K562 (cell line): ENCODE data around the gene TAL1. TPM values are rescaled to one million over a fixed set of nuclear protein-coding genes. Genes with fewer than 3 reads are reported as not detected.

Experiments used
- CTBP1 ChIP-seq: fragments of 450-650 bp; IDR thresholded peaks from 2 replicates; pipeline ENCODE4 v1.6.1; 2016; ENCODE audit warnings: borderline replicate concordance
- E2F5 ChIP-seq: sonication (generic); formaldehyde crosslinking; IDR thresholded peaks from 2 replicates; pipeline ENCODE4 v1.8.0; 2022; ENCODE audit warnings: mild to moderate bottlenecking, missing genetic modification reagents
- FOSL1 ChIP-seq: fragments of 200-800 bp; sonication (Bioruptor generic); conservative IDR thresholded peaks from 2 replicates; pipeline ENCODE4 v1.6.1; 2016; ENCODE audit warnings: missing genetic modification characterization, missing compliant biosample characterization
- HCFC1 ChIP-seq: IDR thresholded peaks from 2 replicates; pipeline ENCODE4 v1.6.1; 2012; ENCODE audit warnings: low read depth, low read length, improper control_type of control experiment
- HMGXB4 ChIP-seq: sonication (generic); formaldehyde crosslinking; IDR thresholded peaks from 2 replicates; pipeline ENCODE4 v1.8.1; 2023; ENCODE audit warnings: mild to moderate bottlenecking, missing genetic modification reagents
- HSF4 ChIP-seq: fragments of 250-450 bp; sonication (Bioruptor Pico); IDR thresholded peaks from 2 replicates; pipeline ENCODE4 v2.1.2; 2022; ENCODE audit warnings: mild to moderate bottlenecking, moderate library complexity, borderline replicate concordance
- KLF6 ChIP-seq: fragments of 250-450 bp; sonication (Bioruptor Pico); IDR thresholded peaks from 2 replicates; pipeline ENCODE4 v1.4.0; 2020; ENCODE audit warnings: mild to moderate bottlenecking, moderate library complexity, borderline replicate concordance
- MCM2 ChIP-seq: fragments of 450-650 bp; IDR thresholded peaks from 2 replicates; pipeline ENCODE4 v1.6.1; 2017; ENCODE audit warnings: low read depth, mild to moderate bottlenecking
- MTF1 ChIP-seq: fragments of 250-450 bp; sonication (Bioruptor Pico); IDR thresholded peaks from 2 replicates; pipeline ENCODE4 v1.9.0; 2021; ENCODE audit warnings: moderate library complexity, mild to moderate bottlenecking, inconsistent platforms, borderline replicate concordance
- NFE2L1 ChIP-seq: fragments of 450-650 bp; IDR thresholded peaks from 2 replicates; pipeline ENCODE4 v1.6.1; 2016; ENCODE audit warnings: missing genetic modification characterization, low read depth, mild to moderate bottlenecking, missing compliant biosample characterization, moderate library complexity, borderline replicate concordance
- NR2C1 ChIP-seq, 2 experiments: fragments of 450-650 bp; IDR thresholded peaks; 2 replicates each; pipeline ENCODE4 v1.6.1; 2017; ENCODE audit warnings: mild to moderate bottlenecking in 2 of 2, antibody characterized with exemption in 1 of 2, inconsistent platforms in 1 of 2, missing compliant biosample characterization in 1 of 2, missing genetic modification characterization in 1 of 2
- NR2F6 ChIP-seq: fragments of 450-650 bp; formaldehyde crosslinking; IDR thresholded peaks from 2 replicates; pipeline ENCODE4 v1.4.0; 2020; ENCODE audit warnings: mild to moderate bottlenecking
- NR4A1 ChIP-seq, 2 experiments: fragments of 250-450 bp in 1 of 2; fragments of 450-650 bp in 1 of 2; sonication (Bioruptor Pico) in 1 of 2; IDR thresholded peaks; 2 replicates each; pipeline versions ENCODE4 v1.4.0 to v1.6.1; 2016 to 2020; ENCODE audit warnings: mild to moderate bottlenecking in 2 of 2, missing compliant biosample characterization in 1 of 2, missing genetic modification characterization in 1 of 2, moderate library complexity in 1 of 2
- PTBP1 ChIP-seq: fragments of 200-400 bp; formaldehyde crosslinking; IDR thresholded peaks from 2 replicates; pipeline ENCODE4 v1.6.1; 2017; ENCODE audit warnings: low read depth, low read length
- RFX1 ChIP-seq: fragments of 450-650 bp; IDR thresholded peaks from 2 replicates; pipeline ENCODE4 v1.6.1; 2016; ENCODE audit warnings: mild to moderate bottlenecking, moderate library complexity
- ZNF133 ChIP-seq: fragments of 250-450 bp; sonication (Bioruptor Pico); IDR thresholded peaks from 2 replicates; pipeline ENCODE4 v1.4.0; 2020; ENCODE audit warnings: mild to moderate bottlenecking
- polyA plus RNA-seq, 8 experiments: library from polyadenylated mRNA; depleted of rRNA in 4 of 8; stranded (reverse) in 5 of 8; unstranded in 3 of 8; fragments of >200 nt; fragmentation: Nextera tagmentation in 2 of 8; fragmentation: Illumina TruSeq in 1 of 8; extraction: Ambion mirVana in 2 of 8; extraction: Trizol in 1 of 8; gene quantifications; 2 replicates each; pipeline versions ENCODE4 v1.2.1 to v1.2.3, GENCODE V29; 2011 to 2014; ENCODE audit warnings: inconsistent platforms in 1 of 8, missing spikeins in 1 of 8
- total RNA-seq, 7 experiments: library from RNA; depleted of rRNA in 6 of 7; stranded (reverse); fragments of >200 nt in 6 of 7; fragmentation: Illumina TruSeq in 2 of 7; extraction: Trizol in 2 of 7; gene quantifications; 2 replicates each; pipeline versions ENCODE4 v1.2.1 to v1.2.3, GENCODE V29; 2011 to 2021; ENCODE audit warnings: low replicate concordance in 1 of 7
- TF ChIP-seq, protein P1 (sequence below), 3 experiments: IDR thresholded peaks in 2 of 3; conservative IDR thresholded peaks in 1 of 3; 2 replicates each; pipeline ENCODE4 v1.5.1; 2011 to 2012; ENCODE audit warnings: low read length in 3 of 3, mild to moderate bottlenecking in 3 of 3, control low read depth in 2 of 3, improper control_type of control experiment in 1 of 3, inconsistent platforms in 1 of 3, low read depth in 1 of 3, mixed read lengths in 1 of 3, moderate library complexity in 1 of 3; ENCODE audit not compliant: insufficient read depth in 2 of 3
- TF ChIP-seq, protein P2 (sequence below): fragments of 450-650 bp; conservative IDR thresholded peaks from 2 replicates; pipeline ENCODE4 v1.6.1; 2016; ENCODE audit warnings: missing genetic modification characterization, low read depth, mild to moderate bottlenecking, control low read depth, missing compliant biosample characterization
- TF ChIP-seq, protein P3 (sequence below): sonication (generic); formaldehyde crosslinking; IDR thresholded peaks from 2 replicates; pipeline ENCODE4 v1.5.0; 2020; ENCODE audit warnings: missing genetic modification reagents

The TAL1 gene
- total and polyA plus RNA-seq, 9 of the 15 experiments (the other 6 are each of a cell fraction or from before 2014, with no cell fraction given), result 18.5 to 106 (median 59.7) TPM

GRCh38 chr1:47181095-47181954, 50.7 kb downstream of the TAL1 start (continued):
- TF ChIP-seq, protein P1, sequence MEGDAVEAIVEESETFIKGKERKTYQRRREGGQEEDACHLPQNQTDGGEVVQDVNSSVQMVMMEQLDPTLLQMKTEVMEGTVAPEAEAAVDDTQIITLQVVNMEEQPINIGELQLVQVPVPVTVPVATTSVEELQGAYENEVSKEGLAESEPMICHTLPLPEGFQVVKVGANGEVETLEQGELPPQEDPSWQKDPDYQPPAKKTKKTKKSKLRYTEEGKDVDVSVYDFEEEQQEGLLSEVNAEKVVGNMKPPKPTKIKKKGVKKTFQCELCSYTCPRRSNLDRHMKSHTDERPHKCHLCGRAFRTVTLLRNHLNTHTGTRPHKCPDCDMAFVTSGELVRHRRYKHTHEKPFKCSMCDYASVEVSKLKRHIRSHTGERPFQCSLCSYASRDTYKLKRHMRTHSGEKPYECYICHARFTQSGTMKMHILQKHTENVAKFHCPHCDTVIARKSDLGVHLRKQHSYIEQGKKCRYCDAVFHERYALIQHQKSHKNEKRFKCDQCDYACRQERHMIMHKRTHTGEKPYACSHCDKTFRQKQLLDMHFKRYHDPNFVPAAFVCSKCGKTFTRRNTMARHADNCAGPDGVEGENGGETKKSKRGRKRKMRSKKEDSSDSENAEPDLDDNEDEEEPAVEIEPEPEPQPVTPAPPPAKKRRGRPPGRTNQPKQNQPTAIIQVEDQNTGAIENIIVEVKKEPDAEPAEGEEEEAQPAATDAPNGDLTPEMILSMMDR (IDR thresholded peaks at IDR 0.05 in 2 of 3, conservative IDR thresholded peaks at IDR 0.05 in 1 of 3; ENCODE audit: insufficient read depth in 2 of 3, low read depth in 1 of 3, low read length in 3 of 3), result peak in 1 of 3 experiments; percentile 16; a peak in 1 of 6 replicates
- TF ChIP-seq, protein P2, sequence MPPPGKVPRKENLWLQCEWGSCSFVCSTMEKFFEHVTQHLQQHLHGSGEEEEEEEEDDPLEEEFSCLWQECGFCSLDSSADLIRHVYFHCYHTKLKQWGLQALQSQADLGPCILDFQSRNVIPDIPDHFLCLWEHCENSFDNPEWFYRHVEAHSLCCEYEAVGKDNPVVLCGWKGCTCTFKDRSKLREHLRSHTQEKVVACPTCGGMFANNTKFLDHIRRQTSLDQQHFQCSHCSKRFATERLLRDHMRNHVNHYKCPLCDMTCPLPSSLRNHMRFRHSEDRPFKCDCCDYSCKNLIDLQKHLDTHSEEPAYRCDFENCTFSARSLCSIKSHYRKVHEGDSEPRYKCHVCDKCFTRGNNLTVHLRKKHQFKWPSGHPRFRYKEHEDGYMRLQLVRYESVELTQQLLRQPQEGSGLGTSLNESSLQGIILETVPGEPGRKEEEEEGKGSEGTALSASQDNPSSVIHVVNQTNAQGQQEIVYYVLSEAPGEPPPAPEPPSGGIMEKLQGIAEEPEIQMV (tag), result peak; percentile 66; the same call in 1 of the 2 replicates
- TF ChIP-seq NR2C1 (IDR thresholded peaks at IDR 0.05) (peak; percentile 77), NR2C1 (tag; IDR thresholded peaks at IDR 0.05) (peak; percentile 90), FOSL1 (tag) (no peak; the same call in 1 of the 2 replicates), E2F5 (peak; percentile 54; the same call in 1 of the 2 replicates), ZNF133 (no peak), KLF6 (CRISPR knock-in tag) (peak; percentile 90), PTBP1 (peak; percentile 95), MCM2 (no peak), HSF4 (CRISPR knock-in tag) (peak; percentile 39; the same call in 1 of the 2 replicates), CTBP1 (peak; percentile 85), MTF1 (no peak), RFX1 (no peak), NFE2L1 (tag) (no peak), HCFC1 (0 out of 2 replicates have a peak, but pooled peaks have one; percentile 21), HMGXB4 (CRISPR knock-in tag) (no peak), NR2F6 (peak; percentile 57; the same call in 1 of the 2 replicates), NR4A1 (CRISPR knock-in tag; IDR thresholded peaks at IDR 0.05) (peak; percentile 99), NR4A1 (tag; IDR thresholded peaks at IDR 0.05) (peak; percentile 99)
- TF ChIP-seq, protein P3, sequence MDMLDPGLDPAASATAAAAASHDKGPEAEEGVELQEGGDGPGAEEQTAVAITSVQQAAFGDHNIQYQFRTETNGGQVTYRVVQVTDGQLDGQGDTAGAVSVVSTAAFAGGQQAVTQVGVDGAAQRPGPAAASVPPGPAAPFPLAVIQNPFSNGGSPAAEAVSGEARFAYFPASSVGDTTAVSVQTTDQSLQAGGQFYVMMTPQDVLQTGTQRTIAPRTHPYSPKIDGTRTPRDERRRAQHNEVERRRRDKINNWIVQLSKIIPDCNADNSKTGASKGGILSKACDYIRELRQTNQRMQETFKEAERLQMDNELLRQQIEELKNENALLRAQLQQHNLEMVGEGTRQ, result no peak
